ENCODE results near the gene PRSS27. TPM values are rescaled to one million over a fixed set of nuclear protein-coding genes. Genes with fewer than 3 reads are reported as not detected.

PRSS27 gene
- total RNA-seq, 2 donors from 2014 or later, result 4.4 to 8.7 TPM

DNA sequence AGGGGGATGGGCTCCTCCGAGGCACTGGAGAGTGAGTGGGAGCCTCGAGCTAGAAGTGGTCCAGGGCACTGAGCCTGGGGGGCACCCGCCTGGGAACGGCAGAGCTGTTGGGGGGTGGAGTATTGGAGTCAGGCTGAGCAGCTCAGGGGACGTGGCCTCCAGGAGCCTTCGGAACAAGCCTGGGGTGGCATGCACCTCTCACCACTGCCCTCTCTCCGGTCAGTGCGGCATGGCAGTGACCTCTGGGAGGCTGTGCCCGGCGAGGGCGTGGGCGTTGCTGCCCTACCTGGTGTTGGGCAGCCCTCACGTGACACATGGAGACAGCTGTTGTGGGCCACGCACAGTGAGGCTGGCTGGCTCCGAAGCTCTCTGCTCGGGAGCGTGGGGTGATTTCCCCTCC, 13.9 kb downstream of the PRSS27 start:
- H3K36me3 ChIP-seq, result peaks cover 37% of the 10 kb centered on the region
- no peak for TF ChIP-seq CTCF (IDR thresholded peaks at IDR 0.05)
- no peak overlapping the region for H3K4me3 ChIP-seq
- ATAC-seq (ENCODE audit: insufficient number of reproducible peaks, low FRiP score, low read depth) (no peak), DNase-seq (ENCODE audit: low spot score) (no peak)
- no peaks in the 10 kb centered on the region for H3K4me1 ChIP-seq (ENCODE audit: control insufficient read depth in 1 of 2, low read depth in 2 of 2)
- H3K27me3 ChIP-seq (replicated peaks; ENCODE audit: insufficient read depth), result no peaks in the 10 kb centered on the region
- no peak overlapping the region for H3K27ac ChIP-seq
- H3K9me3 ChIP-seq, result no peaks in the 10 kb centered on the region

DNA sequence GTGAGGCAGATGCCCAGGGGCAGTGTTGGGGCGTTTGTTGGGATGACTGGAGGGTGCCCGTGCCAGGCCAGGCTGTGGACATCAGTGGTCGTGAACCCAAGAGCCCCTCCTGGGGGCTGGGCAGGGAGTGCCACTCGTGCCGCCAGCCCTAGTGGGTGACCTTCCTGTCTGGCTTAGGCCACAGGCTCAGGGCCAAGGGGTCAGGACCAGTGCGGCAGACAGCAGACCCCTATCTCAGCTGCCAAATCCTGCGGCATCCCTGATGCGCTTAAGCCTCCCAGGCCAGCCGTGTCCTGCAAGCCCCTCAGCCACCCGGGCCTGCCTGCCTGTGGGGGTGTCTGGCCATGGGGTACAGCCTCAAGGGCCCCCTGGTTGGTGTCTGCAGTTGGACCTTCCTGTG, 14.7 kb downstream of the PRSS27 start:
- peaks cover 44% of the 10 kb centered on the region for H3K36me3 ChIP-seq
- no peak for TF ChIP-seq CTCF (IDR thresholded peaks at IDR 0.05)

GRCh38 chr16:2704983-2705275, 15.1 kb downstream of the PRSS27 start:
- no peak overlapping the region for H3K27ac ChIP-seq
- no peaks in the 10 kb centered on the region for H3K9me3 ChIP-seq
- no peak for TF ChIP-seq CTCF (IDR thresholded peaks at IDR 0.05)
- no peak overlapping the region for H3K4me3 ChIP-seq
- no peaks in the 10 kb centered on the region for H3K27me3 ChIP-seq (replicated peaks; ENCODE audit: insufficient read depth)
- ATAC-seq (ENCODE audit: insufficient number of reproducible peaks, low FRiP score, low read depth) (no peak), DNase-seq (ENCODE audit: low spot score) (no peak)
- H3K4me1 ChIP-seq (ENCODE audit: control insufficient read depth in 1 of 2, low read depth in 2 of 2), result no peaks in the 10 kb centered on the region
- H3K36me3 ChIP-seq, result peaks cover 48% of the 10 kb centered on the region

More for the DNA sequence above, 14.7 kb downstream of the PRSS27 start:
- no peak overlapping the region for H3K27ac ChIP-seq
- DNase-seq (ENCODE audit: low spot score) (no peak), ATAC-seq (ENCODE audit: insufficient number of reproducible peaks, low FRiP score, low read depth) (no peak)
- H3K4me3 ChIP-seq, result no peak overlapping the region
- no peaks in the 10 kb centered on the region for H3K27me3 ChIP-seq (replicated peaks; ENCODE audit: insufficient read depth)
- no peaks in the 10 kb centered on the region for H3K9me3 ChIP-seq
- no peaks in the 10 kb centered on the region for H3K4me1 ChIP-seq (ENCODE audit: control insufficient read depth in 1 of 2, low read depth in 2 of 2)

- peaks cover 53% of the 10 kb centered on the region for H3K36me3 ChIP-seq
- H3K27me3 ChIP-seq (replicated peaks; ENCODE audit: insufficient read depth), result no peaks in the 10 kb centered on the region
- no peaks in the 10 kb centered on the region for H3K9me3 ChIP-seq
- no peak for TF ChIP-seq CTCF (IDR thresholded peaks at IDR 0.05)
- DNase-seq (ENCODE audit: low spot score) (no peak), ATAC-seq (ENCODE audit: insufficient number of reproducible peaks, low FRiP score, low read depth) (no peak)
- no peak overlapping the region for H3K27ac ChIP-seq
- no peaks in the 10 kb centered on the region for H3K4me1 ChIP-seq (ENCODE audit: control insufficient read depth in 1 of 2, low read depth in 2 of 2)
- no peak overlapping the region for H3K4me3 ChIP-seq
Measured at GRCh38 chr16:2704166-2704982, 15.7 kb downstream of the PRSS27 start.

GRCh38 chr16:2702871-2703745, 16.9 kb downstream of the PRSS27 start:
- DNase-seq (ENCODE audit: low spot score) (no peak), ATAC-seq (ENCODE audit: insufficient number of reproducible peaks, low FRiP score, low read depth) (no peak)
- no peak for TF ChIP-seq CTCF (IDR thresholded peaks at IDR 0.05)
- Histone ChIP-seq H3K9me3 (no peaks in the 10 kb centered on the region), H3K4me3 (no peak overlapping the region), H3K36me3 (peaks cover 58% of the 10 kb centered on the region), H3K27ac (no peak overlapping the region), H3K27me3 (replicated peaks; ENCODE audit: insufficient read depth) (no peaks in the 10 kb centered on the region), H3K4me1 (ENCODE audit: control insufficient read depth in 1 of 2, low read depth in 2 of 2) (no peaks in the 10 kb centered on the region)
